Measurements from ENCODE around the gene MCF2L.
"Not testable (repeated sequence)": the region's sequence is repeated elsewhere in the genome, so short reads cannot be mapped to it uniquely, and the experiment has no call there.

Gene MCF2L

GRCh38 chr13:113110852-113111315 is 141.9 kb downstream of the MCF2L start:
- no peak for DNase-seq (ENCODE audit: low read depth in 2 of 3, low spot score in 1 of 3)

GRCh38 chr13:113111821-113112220 is 142.8 kb downstream of the MCF2L start:
- not testable (repeated sequence) for DNase-seq (ENCODE audit: low read depth in 2 of 3, low spot score in 1 of 3)

GRCh38 chr13:113112475-113112874 is 143.5 kb downstream of the MCF2L start:
- DNase-seq (ENCODE audit: low read depth in 2 of 3, low spot score in 1 of 3) = not testable (repeated sequence)

GRCh38 chr13:113112893-113113845 is 144.2 kb downstream of the MCF2L start:
- DNase-seq (ENCODE audit: low read depth in 2 of 3, low spot score in 1 of 3) = no peak

- DNase-seq (ENCODE audit: low read depth in 2 of 3, low spot score in 1 of 3) = no peak
Measured at GRCh38 chr13:113113846-113114271, 144.8 kb downstream of the MCF2L start.

- no peak for DNase-seq (ENCODE audit: low read depth in 2 of 3, low spot score in 1 of 3)
Measured at GRCh38 chr13:113114511-113115362, 145.7 kb downstream of the MCF2L start.

- DNase-seq (ENCODE audit: low read depth in 2 of 3, low spot score in 1 of 3) = no peak
Measured at GRCh38 chr13:113115363-113116205, 146.6 kb downstream of the MCF2L start.

GRCh38 chr13:113116206-113116800 is 147.3 kb downstream of the MCF2L start:
- no peak for DNase-seq (ENCODE audit: low read depth in 2 of 3, low spot score in 1 of 3)

GRCh38 chr13:113116871-113117271 is 147.9 kb downstream of the MCF2L start:
- no peak for DNase-seq (ENCODE audit: low read depth in 2 of 3, low spot score in 1 of 3)

GRCh38 chr13:113117335-113117872 is 148.4 kb downstream of the MCF2L start:
- no peak for DNase-seq (ENCODE audit: low read depth in 2 of 3, low spot score in 1 of 3)

GRCh38 chr13:113117911-113118260 is 148.9 kb downstream of the MCF2L start:
- DNase-seq (ENCODE audit: low read depth in 2 of 3, low spot score in 1 of 3) = no peak

- no peak for DNase-seq (ENCODE audit: low read depth in 2 of 3, low spot score in 1 of 3)
Measured at GRCh38 chr13:113118261-113119021, 149.4 kb downstream of the MCF2L start.

GRCh38 chr13:113119166-113119821 is 150.3 kb downstream of the MCF2L start:
- DNase-seq (ENCODE audit: low read depth in 2 of 3, low spot score in 1 of 3) = no peak

- DNase-seq (ENCODE audit: low read depth in 2 of 3, low spot score in 1 of 3) = no peak
Measured at GRCh38 chr13:113119822-113120189, 150.8 kb downstream of the MCF2L start.

GRCh38 chr13:113120300-113121182 is 151.5 kb downstream of the MCF2L start:
- DNase-seq (ENCODE audit: low read depth in 2 of 3, low spot score in 1 of 3) = no peak

- no peak for DNase-seq (ENCODE audit: low read depth in 2 of 3, low spot score in 1 of 3)
Measured at GRCh38 chr13:113121183-113121927, 152.3 kb downstream of the MCF2L start.

GRCh38 chr13:113121928-113122471 is 153.0 kb downstream of the MCF2L start:
- DNase-seq (ENCODE audit: low read depth in 2 of 3, low spot score in 1 of 3) = no peak

Data from stimulated activated CD4-positive, alpha-beta T cell treated with anti-CD3 and anti-CD28 coated beads, Interleukin-12 subunit alpha, Interleukin-12 subunit beta, amount 100 ng/mL, for 48 hours (primary cell).